Measurements from ENCODE around the gene FJX1. TPM values are rescaled to one million over a fixed set of nuclear protein-coding genes. Genes with fewer than 3 reads are reported as not detected.

The FJX1 gene
- total RNA-seq, 1 donor from 2014 or later, result 7.4 TPM

DNA sequence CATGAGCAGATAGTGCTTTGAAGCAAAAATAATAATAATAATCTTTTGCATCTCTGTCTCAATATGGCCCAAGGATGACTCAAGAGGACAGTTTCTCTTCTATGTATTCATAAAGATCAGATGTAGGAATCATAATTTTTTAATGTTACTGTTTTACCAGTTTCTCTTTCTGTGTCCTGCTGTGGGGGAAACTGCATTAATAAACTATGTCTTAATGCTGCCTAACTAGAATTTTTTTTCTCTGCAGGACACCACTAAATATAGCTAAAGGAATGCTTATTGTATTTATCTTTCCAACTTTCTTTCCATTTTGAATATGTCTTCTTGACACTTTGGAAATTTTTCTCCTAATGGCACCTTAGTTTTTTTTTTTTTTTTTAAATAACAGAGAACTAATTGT is 6.5 kb downstream of the FJX1 start:
- TF ChIP-seq POLR2A (IDR thresholded peaks at IDR 0.05) (no peak), POLR2AphosphoS5 (IDR thresholded peaks at IDR 0.05; ENCODE audit: insufficient read depth in 1 of 2, low read depth in 1 of 2) (no peak)
- TF ChIP-seq, protein P1, sequence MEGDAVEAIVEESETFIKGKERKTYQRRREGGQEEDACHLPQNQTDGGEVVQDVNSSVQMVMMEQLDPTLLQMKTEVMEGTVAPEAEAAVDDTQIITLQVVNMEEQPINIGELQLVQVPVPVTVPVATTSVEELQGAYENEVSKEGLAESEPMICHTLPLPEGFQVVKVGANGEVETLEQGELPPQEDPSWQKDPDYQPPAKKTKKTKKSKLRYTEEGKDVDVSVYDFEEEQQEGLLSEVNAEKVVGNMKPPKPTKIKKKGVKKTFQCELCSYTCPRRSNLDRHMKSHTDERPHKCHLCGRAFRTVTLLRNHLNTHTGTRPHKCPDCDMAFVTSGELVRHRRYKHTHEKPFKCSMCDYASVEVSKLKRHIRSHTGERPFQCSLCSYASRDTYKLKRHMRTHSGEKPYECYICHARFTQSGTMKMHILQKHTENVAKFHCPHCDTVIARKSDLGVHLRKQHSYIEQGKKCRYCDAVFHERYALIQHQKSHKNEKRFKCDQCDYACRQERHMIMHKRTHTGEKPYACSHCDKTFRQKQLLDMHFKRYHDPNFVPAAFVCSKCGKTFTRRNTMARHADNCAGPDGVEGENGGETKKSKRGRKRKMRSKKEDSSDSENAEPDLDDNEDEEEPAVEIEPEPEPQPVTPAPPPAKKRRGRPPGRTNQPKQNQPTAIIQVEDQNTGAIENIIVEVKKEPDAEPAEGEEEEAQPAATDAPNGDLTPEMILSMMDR (IDR thresholded peaks at IDR 0.05), result no peak
- H3K9me3 ChIP-seq, result no peaks in the 10 kb centered on the region
- H3K27ac ChIP-seq, result no peak overlapping the region
- no peaks in the 10 kb centered on the region for H3K27me3 ChIP-seq
- no peaks in the 10 kb centered on the region for H3K36me3 ChIP-seq
- DNase-seq (ENCODE audit: extremely low spot score in 2 of 2), result no peak
- peaks cover 11% of the 10 kb centered on the region for H3K4me1 ChIP-seq
- intact Hi-C loops (cut with DNase I), result no loop called here
- no peak overlapping the region for H3K4me3 ChIP-seq

DNA sequence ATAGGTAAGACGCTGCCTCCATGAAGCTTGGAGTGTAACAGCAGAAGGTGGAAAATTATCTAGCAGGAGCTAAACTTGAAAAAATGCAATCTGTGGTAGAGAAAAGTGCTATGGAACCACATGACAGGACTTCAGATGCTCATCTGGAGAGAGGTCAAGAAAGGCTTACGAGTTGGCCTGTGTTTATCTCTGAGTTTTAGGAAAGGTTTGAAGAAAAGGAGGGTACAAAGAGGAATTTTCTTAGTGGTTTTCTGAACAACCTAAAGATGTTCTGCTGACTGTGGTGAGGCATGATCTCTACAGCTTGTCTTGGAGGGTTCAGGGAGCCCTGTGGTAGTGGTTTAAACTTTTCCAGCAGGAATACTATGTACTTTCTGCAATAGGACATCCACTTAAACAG is 8.2 kb downstream of the FJX1 start:
- intact Hi-C loops (cut with DNase I), result no loop called here
- H3K27ac ChIP-seq, result no peak overlapping the region

GRCh38 chr11:35629511-35629910 is 11.3 kb downstream of the FJX1 start:
- no peak overlapping the region for H3K4me3 ChIP-seq
- TF ChIP-seq POLR2AphosphoS5 (IDR thresholded peaks at IDR 0.05; ENCODE audit: insufficient read depth in 1 of 2, low read depth in 1 of 2), result no peak
- no peak for TF ChIP-seq POLR2A (IDR thresholded peaks at IDR 0.05)
- TF ChIP-seq, protein P1 (IDR thresholded peaks at IDR 0.05), result no peak
- no peak overlapping the region for H3K27ac ChIP-seq
- no peak for DNase-seq (ENCODE audit: extremely low spot score in 2 of 2)
- H3K9me3 ChIP-seq, result no peaks in the 10 kb centered on the region
- H3K27me3 ChIP-seq, result no peaks in the 10 kb centered on the region
- H3K36me3 ChIP-seq, result no peaks in the 10 kb centered on the region
- intact Hi-C loops (cut with DNase I), result no loop called here
- H3K4me1 ChIP-seq, result no peaks in the 10 kb centered on the region

More for the DNA sequence above, 8.2 kb downstream of the FJX1 start:
- no peaks in the 10 kb centered on the region for H3K27me3 ChIP-seq
- TF ChIP-seq, protein P1 (IDR thresholded peaks at IDR 0.05), result no peak
- no peak for TF ChIP-seq POLR2AphosphoS5 (IDR thresholded peaks at IDR 0.05; ENCODE audit: insufficient read depth in 1 of 2, low read depth in 1 of 2)
- TF ChIP-seq POLR2A (IDR thresholded peaks at IDR 0.05), result no peak
- no peaks in the 10 kb centered on the region for H3K9me3 ChIP-seq
- DNase-seq (ENCODE audit: extremely low spot score in 2 of 2), result no peak
- H3K4me3 ChIP-seq, result no peak overlapping the region
- peaks cover 6% of the 10 kb centered on the region for H3K4me1 ChIP-seq
- no peaks in the 10 kb centered on the region for H3K36me3 ChIP-seq

GRCh38 chr11:35629914-35630313 is 11.7 kb downstream of the FJX1 start:
- Histone ChIP-seq H3K9me3 (no peaks in the 10 kb centered on the region), H3K27me3 (no peaks in the 10 kb centered on the region), H3K36me3 (no peaks in the 10 kb centered on the region), H3K4me3 (no peak overlapping the region), H3K4me1 (no peaks in the 10 kb centered on the region), H3K27ac (no peak overlapping the region)
- intact Hi-C loops (cut with DNase I), result no loop called here
- TF ChIP-seq POLR2AphosphoS5 (IDR thresholded peaks at IDR 0.05; ENCODE audit: insufficient read depth in 1 of 2, low read depth in 1 of 2) (no peak), POLR2A (IDR thresholded peaks at IDR 0.05) (no peak)
- TF ChIP-seq, protein P1 (IDR thresholded peaks at IDR 0.05), result no peak
- no peak for DNase-seq (ENCODE audit: extremely low spot score in 2 of 2)

- Histone ChIP-seq H3K27ac (no peak overlapping the region), H3K4me1 (no peaks in the 10 kb centered on the region), H3K4me3 (no peak overlapping the region), H3K36me3 (no peaks in the 10 kb centered on the region), H3K27me3 (no peaks in the 10 kb centered on the region), H3K9me3 (no peaks in the 10 kb centered on the region)
- DNase-seq (ENCODE audit: extremely low spot score in 2 of 2), result no peak
- intact Hi-C loops (cut with DNase I), result no loop called here
- no peak for TF ChIP-seq POLR2A (IDR thresholded peaks at IDR 0.05)
- no peak for TF ChIP-seq POLR2AphosphoS5 (IDR thresholded peaks at IDR 0.05; ENCODE audit: insufficient read depth in 1 of 2, low read depth in 1 of 2)
- TF ChIP-seq, protein P1 (IDR thresholded peaks at IDR 0.05), result no peak
These were observed 13.6 kb downstream of the FJX1 start for GRCh38 chr11:35631891-35632290.

Measured in vagina (tissue), 2 donors.